Heart right ventricle (tissue), 16 donors: ENCODE results near the gene KANK2. TPM values are rescaled to one million over a fixed set of nuclear protein-coding genes. Genes with fewer than 3 reads are reported as not detected.
A peak's percentile ranks its signal among the peaks of the same experiment; 100 is the strongest.

Experiments
- ATAC-seq, 8 donors: fragments of 200-7000 bp; cut with Tn5 transposase; one replicate each; pipeline ENCODE4 v1.9.1; 2020; ENCODE audit warnings: mild to moderate bottlenecking in 8 of 8, moderate library complexity in 8 of 8, moderate number of reproducible peaks in 1 of 8
- DNase-seq, 2 donors: peaks; one replicate each; pipeline ENCODE4 v3.0.0-alpha.2; 2020
- H3K27ac ChIP-seq, 10 donors: fragments of 200-600 bp; sonication (generic) in 2 of 10; one replicate each; pipeline versions ENCODE4 v1.5.0 to v1.8.0; 2020 to 2022; ENCODE audit warnings: mild to moderate bottlenecking in 3 of 10
- H3K27me3 ChIP-seq, 7 donors: fragments of 200-600 bp; one replicate each; pipeline ENCODE4 v1.8.0; 2021 to 2022; ENCODE audit warnings: mild to moderate bottlenecking in 2 of 7
- H3K36me3 ChIP-seq, 9 donors: fragments of 200-600 bp; sonication (generic) in 1 of 9; one replicate each; pipeline versions ENCODE4 v1.5.0 to v1.8.0; 2020 to 2022; ENCODE audit warnings: mild to moderate bottlenecking in 2 of 9
- H3K4me1 ChIP-seq, 9 donors: fragments of 200-600 bp; sonication (generic) in 1 of 9; one replicate each; pipeline versions ENCODE4 v1.5.0 to v1.8.0; 2020 to 2022; ENCODE audit warnings: mild to moderate bottlenecking in 4 of 9
- H3K4me3 ChIP-seq, 10 donors: fragments of 200-600 bp; sonication (generic) in 2 of 10; one replicate each; pipeline versions ENCODE4 v1.5.0 to v1.8.0; 2020 to 2022; ENCODE audit warnings: mild to moderate bottlenecking in 7 of 10, moderate library complexity in 2 of 10
- H3K9me3 ChIP-seq, 11 donors: fragments of 200-600 bp in 10 of 11; sonication (generic) in 2 of 11; one replicate each; pipeline versions ENCODE4 v1.5.0 to v1.8.0; 2013 to 2022; ENCODE audit warnings: mild to moderate bottlenecking in 2 of 11, control low read depth in 1 of 11, moderate library complexity in 1 of 11
- WGBS, 2 donors: extraction: QIAGEN DNeasy Blood & Tissue Kit; methylation state at CpG; one replicate each; pipeline ENCODE4 v1.1.7; 2013; ENCODE audit warnings: inconsistent platforms in 1 of 2; 5-methylcytosine and 5-hydroxymethylcytosine counted together
- intact Hi-C, 10 donors: fragments of 100-400 bp; cut with DNase I; formaldehyde crosslinking; loops; one replicate each; pipeline versions ENCODE4 v1.11.1 to v1.14.2; 2022
- polyA plus RNA-seq, 2 donors: library from polyadenylated mRNA; stranded (reverse); fragments of 200-250 nt; gene quantifications; one replicate each; pipeline ENCODE4 v1.2.3, GENCODE V29; 2013
- total RNA-seq, 10 donors: library from RNA; stranded (reverse); fragmentation: NEBNext Ultra II Directional in 3 of 10; extraction: Animal tissue kit (Norgen Biotek cat#: 25700) in 3 of 10; gene quantifications; one replicate each; pipeline versions ENCODE4 v1.2.1 to v1.2.4, GENCODE V29; 2021 to 2023
- TF ChIP-seq, protein P1 (sequence below), 9 donors: fragments of 200-600 bp; sonication (generic) in 2 of 9; IDR thresholded peaks; one replicate each; pipeline versions ENCODE4 v1.5.0 to v1.8.0; 2021 to 2022; ENCODE audit warnings: antibody characterized with exemption in 9 of 9, mild to moderate bottlenecking in 5 of 9, moderate library complexity in 1 of 9
- donor health status: Arrhythmogenic right ventricular cardiomyopathy.
- donor health status: ischemic (EF 13 %, LVEDD 7.1; RV severe dilation, severe dysfunction).
- donor health status: healthy with polysubstance abuse.
- donor health status: DM: no; HTN: yes; CAD: no.
- donor health status: DM: no; HTN: no; CAD: no.
- donor health status: ischemic (EF 25% LVEDD 6.9; RV normal size, moderate dysfunction).
- donor health status: ischemic (EF 25% LVEDD 5.7; RV mildly dilated, moderate dysfunction).
- donor health status: healthy.
- donor health status: DM: yes; HTN: yes; CAD: no.
- donor health status: Ischemic cardiomyopathy.
- donor health status: ischemic (EF 35%, LVEDD 5.7; RV mildly dilated, moderate dysfunction).
- donor health status: nonischemic (EF 11% LVEDD 7.7; RV severe dilation, severe dysfunction).
- donor health status: DM: yes; HTN: yes; CAD: no.
- donor health status: PGD.
- donor health status: ischemic (EF 29% LVEDD 5.4; RV normal size, mild dysfunction).
- donor health status: nonischemic (EF 23%, LVEDD 6.1; RV moderate dilation, normal function).

Gene KANK2
- total and polyA plus RNA-seq, 12 donors: 165 to 355 (median 298) TPM

DNA sequence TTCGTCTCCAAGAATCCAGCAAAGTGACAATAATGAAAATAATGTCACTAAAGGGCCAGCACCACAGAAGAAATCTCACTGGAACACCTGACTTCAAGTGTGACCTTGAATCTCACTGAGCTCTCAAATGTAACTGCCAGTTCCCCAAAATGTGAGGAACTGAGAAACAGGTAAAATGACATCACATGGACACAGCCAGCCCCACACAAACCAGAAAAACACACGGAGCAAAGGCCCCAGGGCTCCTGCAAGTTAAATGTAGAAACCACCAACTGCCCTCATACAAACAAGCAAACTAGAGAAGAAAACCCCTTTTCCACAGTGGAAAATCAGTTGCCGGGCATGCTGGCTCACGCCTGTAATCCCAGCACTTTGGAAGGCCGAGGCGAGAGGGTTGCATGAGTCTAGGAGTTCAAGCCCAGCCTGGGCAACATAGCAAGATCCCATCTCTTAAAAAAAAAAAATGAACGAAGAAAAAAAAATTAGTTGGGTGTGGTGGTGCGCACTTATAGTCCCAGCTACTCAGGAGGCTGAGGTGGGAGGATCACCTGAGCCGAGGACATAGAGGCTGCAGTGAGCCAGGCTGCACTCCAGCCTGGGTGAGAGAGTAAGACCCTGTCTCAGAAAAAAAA, 8.7 kb upstream of the KANK2 start:
- TF ChIP-seq, protein P1, sequence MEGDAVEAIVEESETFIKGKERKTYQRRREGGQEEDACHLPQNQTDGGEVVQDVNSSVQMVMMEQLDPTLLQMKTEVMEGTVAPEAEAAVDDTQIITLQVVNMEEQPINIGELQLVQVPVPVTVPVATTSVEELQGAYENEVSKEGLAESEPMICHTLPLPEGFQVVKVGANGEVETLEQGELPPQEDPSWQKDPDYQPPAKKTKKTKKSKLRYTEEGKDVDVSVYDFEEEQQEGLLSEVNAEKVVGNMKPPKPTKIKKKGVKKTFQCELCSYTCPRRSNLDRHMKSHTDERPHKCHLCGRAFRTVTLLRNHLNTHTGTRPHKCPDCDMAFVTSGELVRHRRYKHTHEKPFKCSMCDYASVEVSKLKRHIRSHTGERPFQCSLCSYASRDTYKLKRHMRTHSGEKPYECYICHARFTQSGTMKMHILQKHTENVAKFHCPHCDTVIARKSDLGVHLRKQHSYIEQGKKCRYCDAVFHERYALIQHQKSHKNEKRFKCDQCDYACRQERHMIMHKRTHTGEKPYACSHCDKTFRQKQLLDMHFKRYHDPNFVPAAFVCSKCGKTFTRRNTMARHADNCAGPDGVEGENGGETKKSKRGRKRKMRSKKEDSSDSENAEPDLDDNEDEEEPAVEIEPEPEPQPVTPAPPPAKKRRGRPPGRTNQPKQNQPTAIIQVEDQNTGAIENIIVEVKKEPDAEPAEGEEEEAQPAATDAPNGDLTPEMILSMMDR (IDR thresholded peaks at IDR 0.05): no peak
- intact Hi-C loops: loop anchor here in 6 of 10 donors (2.0 to 10.0 kb wide), 3 partner anchors 69 to 171 kb away; no protein-coding TSS in a partner anchor
- no peaks in the 10 kb centered on the region for H3K9me3 ChIP-seq
- 89 to 90% methylated on average over 9 of the region's 9 CpGs for WGBS, 2 donors
- DNase-seq (no peak), ATAC-seq (no peak)
- peaks cover 0 to 92% (median 30%) of the 10 kb centered on the region in 9 donors for H3K36me3 ChIP-seq
- H3K4me3 ChIP-seq: no peak overlapping the region
- no peaks in the 10 kb centered on the region for H3K27me3 ChIP-seq
- H3K4me1 ChIP-seq: peaks cover 13 to 34% (median 26%) of the 10 kb centered on the region in 9 donors
- peak overlapping the region in 5 of 10 donors; percentile 15 to 92 (median 42) for H3K27ac ChIP-seq

DNA sequence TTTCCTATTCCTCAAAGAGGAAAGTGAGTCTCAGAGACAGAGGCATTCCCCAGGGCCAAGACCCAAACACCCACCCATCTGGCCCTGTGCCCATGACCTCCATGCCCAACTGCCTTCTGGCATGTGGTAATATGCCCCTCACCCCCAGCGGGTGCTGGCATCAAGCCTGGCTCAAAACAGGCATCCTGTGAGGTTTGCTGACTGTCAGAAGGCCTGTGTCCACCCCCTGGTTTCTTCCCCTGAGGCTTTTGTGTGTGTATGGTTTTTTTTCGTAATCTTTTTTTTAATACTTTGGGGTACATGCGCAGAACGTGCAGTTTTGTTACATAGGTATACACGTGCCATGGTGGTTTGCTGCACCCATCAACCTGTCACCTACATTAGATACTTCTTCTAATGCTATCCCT, 7.6 kb upstream of the KANK2 start:
- H3K4me1 ChIP-seq: peaks cover 13 to 34% (median 26%) of the 10 kb centered on the region in 9 donors

DNA sequence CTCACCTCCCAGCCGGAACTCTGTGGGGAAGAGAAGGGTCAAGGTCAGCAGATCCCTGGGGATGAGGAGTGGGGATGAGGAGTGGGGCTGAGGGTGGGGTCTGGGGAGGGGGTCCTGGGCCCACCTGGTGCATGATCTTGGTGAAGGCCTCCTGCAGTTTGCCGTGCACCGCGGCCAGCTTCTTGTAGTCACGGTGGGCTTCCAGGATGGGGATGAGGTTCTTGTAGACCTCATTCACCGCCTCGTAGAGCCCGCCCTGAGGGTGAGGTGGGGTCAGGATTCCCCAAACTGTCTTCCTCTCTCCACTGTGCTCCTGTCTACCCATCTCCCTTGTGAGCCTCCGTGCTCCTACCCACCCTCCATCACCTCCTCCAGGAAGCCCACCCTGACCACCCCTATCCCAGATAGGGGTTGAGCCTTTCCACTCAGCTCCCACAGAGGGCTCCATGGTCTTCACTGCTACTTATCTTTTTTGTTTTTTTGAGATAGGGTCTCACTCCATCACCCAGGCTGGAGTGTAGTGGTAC, 6.8 kb upstream of the KANK2 start:
- H3K27ac ChIP-seq: peak overlapping the region; percentile 81 to 94 (median 85)
- no peaks in the 10 kb centered on the region for H3K9me3 ChIP-seq
- TF ChIP-seq, protein P1 (IDR thresholded peaks at IDR 0.05): peak in 2 of 9 donors; percentile 34 to 48
- peaks cover 13 to 36% (median 26%) of the 10 kb centered on the region in 9 donors for H3K4me1 ChIP-seq
- no peaks in the 10 kb centered on the region for H3K27me3 ChIP-seq
- ATAC-seq (peak in 5 of 8 donors; percentile 4 to 9 (median 6)), DNase-seq (no peak)
- H3K36me3 ChIP-seq: peaks cover 0 to 99% (median 26%) of the 10 kb centered on the region in 9 donors
- H3K4me3 ChIP-seq: peak overlapping the region in 6 of 10 donors; percentile 18 to 37 (median 34)
- 77 to 80% methylated on average over 9 of the region's 9 CpGs for WGBS, 2 donors
- intact Hi-C loops: loop anchor here in 8 of 10 donors (1.0 to 10.0 kb wide), 5 partner anchors 67 to 169 kb away; no protein-coding TSS in a partner anchor

More for the DNA sequence above, 7.6 kb upstream of the KANK2 start:
- Histone ChIP-seq H3K36me3 (peaks cover 0 to 93% (median 25%) of the 10 kb centered on the region in 9 donors), H3K27me3 (no peaks in the 10 kb centered on the region), H3K27ac (peak overlapping the region in 9 of 10 donors; percentile 5 to 94 (median 85)), H3K9me3 (no peaks in the 10 kb centered on the region), H3K4me3 (no peak overlapping the region)
- ATAC-seq: no peak
- TF ChIP-seq, protein P1 (IDR thresholded peaks at IDR 0.05): no peak
- WGBS, 2 donors: 50 to 51% methylated on average over 5 of the region's 5 CpGs
- intact Hi-C loops: loop anchor here in 9 of 10 donors (1.0 to 10.0 kb wide), 5 partner anchors 68 to 170 kb away; no protein-coding TSS in a partner anchor
- DNase-seq: peak in 1 of 2 donors; percentile 48

DNA sequence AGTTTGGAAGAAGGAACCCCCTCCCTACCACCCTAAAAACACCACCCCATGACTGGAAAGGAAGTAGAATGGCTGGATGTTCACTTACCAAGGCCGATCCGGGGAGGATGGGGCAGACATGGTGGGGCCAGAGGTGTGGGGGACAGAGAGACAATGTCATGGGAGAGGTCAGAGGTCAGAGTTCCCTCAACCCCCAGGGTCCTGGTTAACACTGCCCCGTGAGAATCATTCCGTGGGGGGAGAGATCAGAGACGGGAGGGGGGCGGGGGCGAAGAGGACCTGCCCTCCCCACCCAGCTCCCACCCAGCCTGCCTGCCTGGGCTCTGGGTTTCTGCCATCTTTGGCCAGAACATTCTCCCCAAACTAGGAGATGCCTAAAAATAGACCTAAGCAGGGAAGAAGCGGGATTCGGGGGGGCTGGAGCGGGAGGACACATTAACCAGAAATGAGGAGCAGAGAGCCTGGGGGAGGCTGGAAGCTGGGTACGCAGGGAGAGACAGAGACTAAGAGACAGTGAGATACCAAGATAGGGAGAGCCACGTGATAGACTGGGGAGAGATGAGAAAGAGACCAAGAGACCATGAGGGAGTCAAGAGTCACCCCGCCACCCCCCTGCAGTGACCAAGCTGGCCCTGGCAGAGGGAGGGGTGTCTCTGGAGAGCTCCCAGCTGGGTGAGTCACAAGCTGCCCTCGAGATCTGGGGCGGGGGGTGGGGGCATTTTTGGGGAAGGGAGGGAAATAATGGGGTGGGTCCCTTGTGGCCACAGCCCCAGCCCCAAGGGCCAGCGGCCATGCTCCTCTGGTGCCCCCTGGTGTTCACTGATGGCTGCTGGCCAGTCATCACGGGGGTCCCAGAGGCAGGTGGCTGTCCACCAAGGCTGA, 6.1 kb upstream of the KANK2 start:
- Histone ChIP-seq H3K4me1 (peaks cover 13 to 43% (median 29%) of the 10 kb centered on the region in 9 donors), H3K36me3 (peaks cover 0 to 99% (median 24%) of the 10 kb centered on the region in 9 donors), H3K4me3 (peak overlapping the region in 7 of 10 donors; percentile 2 to 37 (median 33)), H3K9me3 (no peaks in the 10 kb centered on the region), H3K27ac (peak overlapping the region; percentile 81 to 94 (median 85)), H3K27me3 (no peaks in the 10 kb centered on the region)
- 30 to 34% methylated on average over 17 of the region's 17 CpGs for WGBS, 2 donors
- intact Hi-C loops: loop anchor here in 9 of 10 donors (1.0 to 10.0 kb wide), 7 partner anchors 61 to 169 kb away; no protein-coding TSS in a partner anchor
- TF ChIP-seq, protein P1 (IDR thresholded peaks at IDR 0.05): peak; percentile 82 to 92 (median 87)
- DNase-seq (peak; percentile 81 to 87), ATAC-seq (peak; percentile 71 to 85 (median 78))
